ENCODE data around the gene SACM1L. TPM values are rescaled to one million over a fixed set of nuclear protein-coding genes. Genes with fewer than 3 reads are reported as not detected.

SACM1L gene
- total RNA-seq, 1 experiment from 2014 or later: 51.0 TPM

DNA sequence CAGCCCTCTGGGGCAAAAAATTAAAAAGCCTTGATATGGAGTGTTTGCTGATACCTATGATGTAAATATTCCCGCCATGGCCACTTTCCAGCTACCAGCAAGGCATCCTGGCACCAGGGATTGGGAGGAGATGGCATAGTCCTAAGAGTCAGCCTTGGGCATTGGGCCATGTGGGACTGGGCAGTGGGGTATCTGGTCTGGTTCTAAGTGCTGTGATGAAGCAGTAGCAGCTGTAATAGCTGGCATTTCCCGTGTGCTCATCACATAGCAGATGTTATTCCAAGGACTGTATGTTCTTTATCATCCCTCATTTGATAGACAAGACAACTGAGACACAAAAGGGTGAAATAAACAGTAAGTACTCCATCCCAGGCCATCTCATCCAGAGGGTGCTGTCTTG is 6.9 kb upstream of the SACM1L start:
- ChIA-PET CTCF (no interaction called here), POLR2A (no interaction called here)
- Histone ChIP-seq H3K4me1 (peaks cover 9% of the 10 kb centered on the region), H3K27me3 (replicated peaks; ENCODE audit: control insufficient read depth, insufficient read depth, low read length) (no peaks in the 10 kb centered on the region), H3K9me3 (0 out of 2 replicates have a peak, but pooled peaks cover 6% of the 10 kb centered on the region), H3K4me3 (ENCODE audit: low read depth, low read length) (no peak overlapping the region), H3K36me3 (ENCODE audit: control insufficient read depth, insufficient read depth, low read length) (peaks cover 5% of the 10 kb centered on the region)
- Mint-ChIP-seq H3K4me3 (ENCODE audit: unreplicated experiment) (no peak overlapping the region), H3K36me3 (ENCODE audit: insufficient read depth, unreplicated experiment) (peaks cover 54% of the 10 kb centered on the region), H3K9me3 (ENCODE audit: unreplicated experiment) (no peaks in the 10 kb centered on the region), H3K27ac (ENCODE audit: unreplicated experiment) (no peak overlapping the region), H3K27me3 (ENCODE audit: insufficient read depth, unreplicated experiment) (no peaks in the 10 kb centered on the region), H3K4me1 (ENCODE audit: low read depth, unreplicated experiment) (peaks cover 22% of the 10 kb centered on the region)
- intact Hi-C loops (cut with micrococcal nuclease; ENCODE audit: unreplicated experiment): no loop called here
- DNase-seq: no peak
- TF ChIP-seq CTCF (IDR thresholded peaks at IDR 0.05; ENCODE audit: insufficient read depth in 1 of 2, low read depth in 1 of 2, low read length in 1 of 2, severe bottlenecking in 1 of 2, unreplicated experiment in 1 of 2): no peak
- BruUV-seq (replicated peaks): no TSS peak

GRCh38 chr3:45682786-45683185 is 6.4 kb upstream of the SACM1L start:
- peaks cover 6% of the 10 kb centered on the region for H3K4me1 ChIP-seq
- BruUV-seq (replicated peaks): no TSS peak
- H3K4me1 Mint-ChIP-seq (ENCODE audit: low read depth, unreplicated experiment): peaks cover 18% of the 10 kb centered on the region
- H3K4me3 ChIP-seq (ENCODE audit: low read depth, low read length): no peak overlapping the region
- no peaks in the 10 kb centered on the region for H3K27me3 Mint-ChIP-seq (ENCODE audit: insufficient read depth, unreplicated experiment)
- H3K27ac Mint-ChIP-seq (ENCODE audit: unreplicated experiment): no peak overlapping the region
- TF ChIP-seq CTCF (IDR thresholded peaks at IDR 0.05; ENCODE audit: insufficient read depth in 1 of 2, low read depth in 1 of 2, low read length in 1 of 2, severe bottlenecking in 1 of 2, unreplicated experiment in 1 of 2): no peak
- DNase-seq: no peak
- 0 out of 2 replicates have a peak, but pooled peaks cover 6% of the 10 kb centered on the region for H3K9me3 ChIP-seq
- H3K4me3 Mint-ChIP-seq (ENCODE audit: unreplicated experiment): no peak overlapping the region
- H3K36me3 ChIP-seq (ENCODE audit: control insufficient read depth, insufficient read depth, low read length): peaks cover 5% of the 10 kb centered on the region
- peaks cover 50% of the 10 kb centered on the region for H3K36me3 Mint-ChIP-seq (ENCODE audit: insufficient read depth, unreplicated experiment)
- H3K9me3 Mint-ChIP-seq (ENCODE audit: unreplicated experiment): no peaks in the 10 kb centered on the region
- H3K27me3 ChIP-seq (replicated peaks; ENCODE audit: control insufficient read depth, insufficient read depth, low read length): no peaks in the 10 kb centered on the region
- ChIA-PET CTCF (no interaction called here), POLR2A (no interaction called here)
- intact Hi-C loops (cut with micrococcal nuclease; ENCODE audit: unreplicated experiment): no loop called here

- Mint-ChIP-seq H3K27me3 (ENCODE audit: insufficient read depth, unreplicated experiment) (no peaks in the 10 kb centered on the region), H3K4me3 (ENCODE audit: unreplicated experiment) (no peak overlapping the region), H3K27ac (ENCODE audit: unreplicated experiment) (no peak overlapping the region), H3K36me3 (ENCODE audit: insufficient read depth, unreplicated experiment) (peaks cover 50% of the 10 kb centered on the region), H3K9me3 (ENCODE audit: unreplicated experiment) (no peaks in the 10 kb centered on the region), H3K4me1 (ENCODE audit: low read depth, unreplicated experiment) (peaks cover 20% of the 10 kb centered on the region)
- DNase-seq: no peak
- Histone ChIP-seq H3K9me3 (0 out of 2 replicates have a peak, but pooled peaks cover 6% of the 10 kb centered on the region), H3K4me1 (peaks cover 6% of the 10 kb centered on the region; the same call in 1 of the 2 replicates), H3K36me3 (ENCODE audit: control insufficient read depth, insufficient read depth, low read length) (peaks cover under 1% of the 10 kb centered on the region; the same call in 1 of the 2 replicates), H3K27me3 (replicated peaks; ENCODE audit: control insufficient read depth, insufficient read depth, low read length) (no peaks in the 10 kb centered on the region), H3K4me3 (ENCODE audit: low read depth, low read length) (no peak overlapping the region)
- ChIA-PET POLR2A (no interaction called here), CTCF (no interaction called here)
- no peak for TF ChIP-seq CTCF (IDR thresholded peaks at IDR 0.05; ENCODE audit: insufficient read depth in 1 of 2, low read depth in 1 of 2, low read length in 1 of 2, severe bottlenecking in 1 of 2, unreplicated experiment in 1 of 2)
- BruUV-seq (replicated peaks): no TSS peak
- intact Hi-C loops (cut with micrococcal nuclease; ENCODE audit: unreplicated experiment): no loop called here
These were observed 5.5 kb upstream of the SACM1L start for GRCh38 chr3:45683417-45684326.

Data from Caco-2 (cell line).